GM12878 (cell line): ENCODE measurements around the gene COG2. TPM values are rescaled to one million over a fixed set of nuclear protein-coding genes. Genes with fewer than 3 reads are reported as not detected.
"Not testable (repeated sequence)": the region's sequence is repeated elsewhere in the genome, so short reads cannot be mapped to it uniquely, and the experiment has no call there.

Experiments used
- ATAC-seq: fragments of 200-7000 bp; cut with Tn5 transposase; 3 replicates; pipeline ENCODE4 v1.9.1; 2020; ENCODE audit warnings: mild to moderate bottlenecking, moderate library complexity
- BruUV-seq: library from RNA; stranded (reverse); fragments of 400-500 nt; replicated peaks from 2 replicates; lab custom pipeline; 2021; lab: Mats Ljungman, UMichigan
- CTCF ChIA-PET: fragments of 300-600 bp; sonication (Branson Sonifier 250); formaldehyde crosslinking; extraction: SDS; loops from one replicate; lab custom pipeline; 2021; ENCODE audit warnings: inconsistent platforms; lab: Yijun Ruan, JAX
- POLR2A ChIA-PET: fragments of 350-600 bp; formaldehyde crosslinking; extraction: SDS; loops from one replicate; lab custom pipeline; 2021; ENCODE audit warnings: inconsistent platforms; lab: Charles Lee
- RAD21 ChIA-PET: fragments of 300-600 bp; sonication (Branson Sonifier 250); formaldehyde crosslinking; loops from one replicate; lab custom pipeline; 2023; ENCODE audit warnings: antibody characterized with exemption; ENCODE audit not compliant: unreplicated experiment; lab: Charles Lee
- SMC1A ChIA-PET: fragments of 300-600 bp; sonication (Branson Sonifier 250); formaldehyde crosslinking; loops from one replicate; lab custom pipeline; 2023; ENCODE audit not compliant: unreplicated experiment, uncharacterized antibody; lab: Charles Lee
- DNase-seq: peaks from one replicate; pipeline ENCODE4 v3.0.0-alpha.2; 2011; ENCODE audit warnings: low read depth, low spot score
- FAIRE-seq: peaks from 3 replicates; lab custom pipeline; 2011; peaks lifted over from hg19 to GRCh38; lab: Jason Lieb, UNC
- H2AFZ ChIP-seq: 2 replicates; pipeline ENCODE4 v1.6.0; 2011; ENCODE audit warnings: low read depth, low read length, control low read depth; ENCODE audit not compliant: control insufficient read depth
- H3K27ac ChIP-seq: 2 replicates; pipeline ENCODE4 v1.5.1; 2011; ENCODE audit warnings: control low read depth; ENCODE audit not compliant: control insufficient read depth, insufficient read depth
- H3K27me3 ChIP-seq, 2 experiments: replicated peaks in 1 of 2; 2 replicates each; pipeline versions ENCODE4 v1.6.0 to v1.6.1; 2011; ENCODE audit warnings: low read length in 1 of 2; ENCODE audit not compliant: control insufficient read depth in 2 of 2, insufficient read depth in 2 of 2
- H3K36me3 ChIP-seq, 2 experiments: 2 replicates each; pipeline ENCODE4 v1.5.1; 2011; ENCODE audit warnings: low read length in 1 of 2; ENCODE audit not compliant: control insufficient read depth in 2 of 2, insufficient read depth in 2 of 2
- H3K4me1 ChIP-seq: 2 replicates; pipeline ENCODE4 v1.6.1; 2011; ENCODE audit warnings: mild to moderate bottlenecking, low read length, moderate library complexity, mixed read lengths; ENCODE audit not compliant: control insufficient read depth, insufficient read depth
- H3K4me2 ChIP-seq: 2 replicates; pipeline ENCODE4 v1.6.0; 2011; ENCODE audit warnings: control low read depth; ENCODE audit not compliant: control insufficient read depth, insufficient read depth
- H3K4me3 ChIP-seq: fragments of 200-600 bp; sonication (generic); 2 replicates; pipeline ENCODE4 v1.5.1; 2016
- H3K79me2 ChIP-seq: 2 replicates; pipeline ENCODE4 v1.6.0; 2011; ENCODE audit warnings: low read length; ENCODE audit not compliant: control insufficient read depth, insufficient read depth
- H3K9ac ChIP-seq: 2 replicates; pipeline ENCODE4 v1.8.0; 2011; ENCODE audit warnings: low read length, control low read depth, mixed read lengths; ENCODE audit not compliant: control insufficient read depth, insufficient read depth
- H3K9me3 ChIP-seq: replicated peaks from 3 replicates; pipeline ENCODE4 v1.5.1; 2011; ENCODE audit warnings: mild to moderate bottlenecking, low read length; ENCODE audit not compliant: control insufficient read depth, insufficient read depth
- H4K20me1 ChIP-seq: 2 replicates; pipeline ENCODE4 v1.6.0; 2011; ENCODE audit not compliant: control insufficient read depth, insufficient read depth
- FOXK2 ChIP-seq: fragments of 450-650 bp; IDR thresholded peaks from 2 replicates; pipeline ENCODE4 v1.6.1; 2017; ENCODE audit warnings: mild to moderate bottlenecking, moderate library complexity
- ZNF217 ChIP-seq: fragments of 450-650 bp; IDR thresholded peaks from 2 replicates; pipeline ENCODE4 v1.6.1; 2017; ENCODE audit warnings: antibody characterized with exemption, mild to moderate bottlenecking
- WGBS: methylation state at CpG from one replicate; pipeline ENCODE4 v1.1.6; 2016; ENCODE audit warnings: low lambda C conversion rate; ENCODE audit not compliant: insufficient replicate concordance, insufficient coverage; ENCODE audit errors: missing lambda C conversion rate; 5-methylcytosine and 5-hydroxymethylcytosine counted together
- in situ Hi-C: fragments of 300-500 bp; cut with MboI; formaldehyde crosslinking; loops from 9 replicates; pipeline ENCODE4 v1.14.3; 2018; ENCODE audit warnings: mixed read lengths
- intact Hi-C: fragments of 100-400 bp; cut with micrococcal nuclease; formaldehyde crosslinking; loops from one replicate; pipeline ENCODE4 v1.14.2; 2022; ENCODE audit not compliant: unreplicated experiment
- polyA plus RNA-seq, 11 experiments: library from polyadenylated mRNA; depleted of rRNA in 4 of 11; unstranded in 6 of 11; stranded (reverse) in 5 of 11; fragments of >200 nt; fragmentation: Nextera tagmentation in 4 of 11; fragmentation: Illumina TruSeq in 1 of 11; extraction: Ambion mirVana in 4 of 11; extraction: Trizol in 1 of 11; gene quantifications; 1 replicate in 1 of 11; 2 replicates in 10 of 11; pipeline versions ENCODE4 v1.2.1 to v1.2.3, GENCODE V29; 2011 to 2016; ENCODE audit warnings: inconsistent platforms in 2 of 11, missing spikeins in 2 of 11, low read depth in 1 of 11
- total RNA-seq, 4 experiments: library from RNA; depleted of rRNA in 3 of 4; stranded (reverse); fragments of >200 nt in 3 of 4; fragmentation: Illumina TruSeq in 1 of 4; extraction: Trizol in 1 of 4; gene quantifications; 2 replicates each; pipeline versions ENCODE4 v1.2.1 to v1.2.3, GENCODE V29; 2013 to 2021

The COG2 gene
- total and polyA plus RNA-seq, 10 of the 15 experiments (the other 5 are each of a cell fraction or from before 2014, with no cell fraction given) = 15.0 to 31.5 (median 28.3) TPM

- ATAC-seq = no peak
- ChIA-PET CTCF (interaction anchor here (0.7 kb wide), 1 partner anchor 1097 kb away, joined by 3 read pairs; no protein-coding TSS in a partner anchor), SMC1A (interaction anchor here (0.7 kb wide), 1 partner anchor 8 kb away, joined by 3 read pairs; no protein-coding TSS in a partner anchor), POLR2A (no interaction called here), RAD21 (no interaction called here)
- H3K36me3 ChIP-seq = peaks cover 3 to 6% of the 10 kb centered on the region in 2 experiments; a peak in 3 of 4 replicates
- H2AFZ ChIP-seq = no peak overlapping the region
- 81% methylated on average over 14 of the region's 14 CpGs for WGBS
- intact Hi-C loops (no loop called here), in situ Hi-C loops (no loop called here)
- H3K9ac ChIP-seq = no peak overlapping the region
- no peaks in the 10 kb centered on the region for H4K20me1 ChIP-seq
- no peak for FAIRE-seq
- no peaks in the 10 kb centered on the region; a peak in 1 of 4 replicates for H3K27me3 ChIP-seq
- no peak overlapping the region for H3K27ac ChIP-seq
- DNase-seq = no peak
- no TSS peak for BruUV-seq
- no peak for TF ChIP-seq FOXK2
- no peak for TF ChIP-seq ZNF217
- no peaks in the 10 kb centered on the region for H3K4me1 ChIP-seq
- H3K79me2 ChIP-seq = no peaks in the 10 kb centered on the region
- no peaks in the 10 kb centered on the region for H3K9me3 ChIP-seq
- no peak overlapping the region for H3K4me3 ChIP-seq
- no peak overlapping the region for H3K4me2 ChIP-seq
These were observed 55.8 kb downstream of the COG2 start for GRCh38 chr1:230698130-230698529.

GRCh38 chr1:230698964-230699363, 56.7 kb downstream of the COG2 start:
- in situ Hi-C loops, H3K79me2 ChIP-seq, H4K20me1 ChIP-seq, FAIRE-seq, H3K9ac ChIP-seq, H3K4me3 ChIP-seq, H3K4me2 ChIP-seq, H3K9me3 ChIP-seq, CTCF ChIA-PET, H3K27ac ChIP-seq, H3K36me3 ChIP-seq, POLR2A ChIA-PET, ATAC-seq, H2AFZ ChIP-seq, intact Hi-C loops, RAD21 ChIA-PET, H3K27me3 ChIP-seq, H3K4me1 ChIP-seq, SMC1A ChIA-PET, DNase-seq, BruUV-seq: not testable (repeated sequence)
